ENCODE measurements around the gene SH3GL1.
A peak's percentile ranks its signal among the peaks of the same experiment; 100 is the strongest.

The SH3GL1 gene

GRCh38 chr19:4406626-4407025, 6.3 kb upstream of the SH3GL1 start:
- Histone ChIP-seq H3K36me3 (ENCODE audit: insufficient read depth, low read length) (peaks cover 16% of the 10 kb centered on the region), H3K4me2 (ENCODE audit: low read length) (no peak overlapping the region), H3K4me3 (ENCODE audit: low read length) (no peak overlapping the region), H3K9ac (ENCODE audit: low read depth, low read length) (no peak overlapping the region), H3K9me3 (replicated peaks; ENCODE audit: low read length) (no peaks in the 10 kb centered on the region), H3K27me3 (ENCODE audit: control insufficient read depth, insufficient read depth, low read length) (no peaks in the 10 kb centered on the region), H3K4me1 (ENCODE audit: control insufficient read depth, insufficient read depth, low read length) (peaks cover 17% of the 10 kb centered on the region)

GRCh38 chr19:4405977-4406376, 5.6 kb upstream of the SH3GL1 start:
- Histone ChIP-seq H3K4me3 (ENCODE audit: low read length) (no peak overlapping the region), H3K36me3 (ENCODE audit: insufficient read depth, low read length) (peaks cover 16% of the 10 kb centered on the region), H3K27me3 (ENCODE audit: control insufficient read depth, insufficient read depth, low read length) (no peaks in the 10 kb centered on the region), H3K9me3 (replicated peaks; ENCODE audit: low read length) (no peaks in the 10 kb centered on the region), H3K9ac (ENCODE audit: low read depth, low read length) (no peak overlapping the region), H3K4me1 (ENCODE audit: control insufficient read depth, insufficient read depth, low read length) (peaks cover 18% of the 10 kb centered on the region), H3K4me2 (ENCODE audit: low read length) (no peak overlapping the region)

GRCh38 chr19:4403005-4403761, 2.8 kb upstream of the SH3GL1 start:
- Histone ChIP-seq H3K9ac (ENCODE audit: low read depth, low read length) (peak overlapping the region; percentile 94), H3K4me2 (ENCODE audit: low read length) (peak overlapping the region; percentile 89), H3K36me3 (ENCODE audit: insufficient read depth, low read length) (peaks cover 4% of the 10 kb centered on the region)

GRCh38 chr19:4402171-4403004, 2.0 kb upstream of the SH3GL1 start, which contains the start of gene CHAF1A:
CHAF1A (plus strand) TSS chr19:4402640; CDS start chr19:4402763, 123 bp downstream.
- H3K4me1 ChIP-seq (ENCODE audit: control insufficient read depth, insufficient read depth, low read length), result peaks cover 25% of the 10 kb centered on the region

More at GRCh38 chr19:4403005-4403761, 2.8 kb upstream of the SH3GL1 start:
- Histone ChIP-seq H3K4me1 (ENCODE audit: control insufficient read depth, insufficient read depth, low read length) (peaks cover 22% of the 10 kb centered on the region), H3K4me3 (ENCODE audit: low read length) (peak overlapping the region; percentile 77), H3K27me3 (ENCODE audit: control insufficient read depth, insufficient read depth, low read length) (no peaks in the 10 kb centered on the region), H3K9me3 (replicated peaks; ENCODE audit: low read length) (no peaks in the 10 kb centered on the region)

GRCh38 chr19:4401769-4402170, 1.4 kb upstream of the SH3GL1 start:
- no peaks in the 10 kb centered on the region for H3K27me3 ChIP-seq (ENCODE audit: control insufficient read depth, insufficient read depth, low read length)
- H3K4me3 ChIP-seq (ENCODE audit: low read length), result peak overlapping the region; percentile 60
- peak overlapping the region; percentile 82 for H3K9ac ChIP-seq (ENCODE audit: low read depth, low read length)
- no peaks in the 10 kb centered on the region for H3K9me3 ChIP-seq (replicated peaks; ENCODE audit: low read length)
- H3K4me2 ChIP-seq (ENCODE audit: low read length), result peak overlapping the region; percentile 78
- peaks cover 31% of the 10 kb centered on the region for H3K4me1 ChIP-seq (ENCODE audit: control insufficient read depth, insufficient read depth, low read length)
- H3K36me3 ChIP-seq (ENCODE audit: insufficient read depth, low read length), result peaks cover 18% of the 10 kb centered on the region

More at GRCh38 chr19:4402171-4403004, 2.0 kb upstream of the SH3GL1 start, which contains the start of gene CHAF1A:
- peak within 1 kb of the TSS; percentile 94 for H3K9ac ChIP-seq (ENCODE audit: low read depth, low read length)
- peak within 1 kb of the TSS; percentile 89 for H3K4me2 ChIP-seq (ENCODE audit: low read length)
- no peaks in the 10 kb centered on the region for H3K27me3 ChIP-seq (ENCODE audit: control insufficient read depth, insufficient read depth, low read length)
- peak within 1 kb of the TSS; percentile 77 for H3K4me3 ChIP-seq (ENCODE audit: low read length)
- no peaks in the 10 kb centered on the region for H3K9me3 ChIP-seq (replicated peaks; ENCODE audit: low read length)
- H3K36me3 ChIP-seq (ENCODE audit: insufficient read depth, low read length), result peaks cover 11% of the 10 kb centered on the region

GRCh38 chr19:4399812-4400134, 574 bp downstream of the SH3GL1 start:
- Histone ChIP-seq H3K4me3 (ENCODE audit: low read length) (peak overlapping the region; percentile 76), H3K27me3 (ENCODE audit: control insufficient read depth, insufficient read depth, low read length) (no peaks in the 10 kb centered on the region), H3K4me2 (ENCODE audit: low read length) (peak overlapping the region; percentile 86), H3K36me3 (ENCODE audit: insufficient read depth, low read length) (peaks cover 29% of the 10 kb centered on the region), H3K9me3 (replicated peaks; ENCODE audit: low read length) (no peaks in the 10 kb centered on the region), H3K4me1 (ENCODE audit: control insufficient read depth, insufficient read depth, low read length) (peaks cover 41% of the 10 kb centered on the region), H3K9ac (ENCODE audit: low read depth, low read length) (peak overlapping the region; percentile 98)

GRCh38 chr19:4396949-4397783, 3.2 kb downstream of the SH3GL1 start:
- Histone ChIP-seq H3K4me3 (ENCODE audit: low read length) (peak overlapping the region; percentile 46), H3K9ac (ENCODE audit: low read depth, low read length) (peak overlapping the region; percentile 42)

GRCh38 chr19:4393947-4394590, 6.3 kb downstream of the SH3GL1 start:
- peaks cover 41% of the 10 kb centered on the region for H3K36me3 ChIP-seq (ENCODE audit: insufficient read depth, low read length)
- no peaks in the 10 kb centered on the region for H3K9me3 ChIP-seq (replicated peaks; ENCODE audit: low read length)
- peak overlapping the region; percentile 56 for H3K4me3 ChIP-seq (ENCODE audit: low read length)
- peak overlapping the region; percentile 72 for H3K4me2 ChIP-seq (ENCODE audit: low read length)
- H3K4me1 ChIP-seq (ENCODE audit: control insufficient read depth, insufficient read depth, low read length), result peaks cover 69% of the 10 kb centered on the region
- peak overlapping the region; percentile 60 for H3K9ac ChIP-seq (ENCODE audit: low read depth, low read length)
- H3K27me3 ChIP-seq (ENCODE audit: control insufficient read depth, insufficient read depth, low read length), result no peaks in the 10 kb centered on the region

More at GRCh38 chr19:4396949-4397783, 3.2 kb downstream of the SH3GL1 start:
- H3K4me2 ChIP-seq (ENCODE audit: low read length), result peak overlapping the region; percentile 67
- H3K4me1 ChIP-seq (ENCODE audit: control insufficient read depth, insufficient read depth, low read length), result peaks cover 44% of the 10 kb centered on the region
- H3K36me3 ChIP-seq (ENCODE audit: insufficient read depth, low read length), result peaks cover 35% of the 10 kb centered on the region
- no peaks in the 10 kb centered on the region for H3K27me3 ChIP-seq (ENCODE audit: control insufficient read depth, insufficient read depth, low read length)
- no peaks in the 10 kb centered on the region for H3K9me3 ChIP-seq (replicated peaks; ENCODE audit: low read length)

GRCh38 chr19:4391701-4392483, 8.5 kb downstream of the SH3GL1 start:
- Histone ChIP-seq H3K9ac (ENCODE audit: low read depth, low read length) (peak overlapping the region; percentile 60), H3K4me1 (ENCODE audit: control insufficient read depth, insufficient read depth, low read length) (peaks cover 69% of the 10 kb centered on the region), H3K9me3 (replicated peaks; ENCODE audit: low read length) (no peaks in the 10 kb centered on the region), H3K4me2 (ENCODE audit: low read length) (peak overlapping the region; percentile 73), H3K36me3 (ENCODE audit: insufficient read depth, low read length) (peaks cover 34% of the 10 kb centered on the region), H3K4me3 (ENCODE audit: low read length) (peak overlapping the region; percentile 53), H3K27me3 (ENCODE audit: control insufficient read depth, insufficient read depth, low read length) (no peaks in the 10 kb centered on the region)

- H3K9me3 ChIP-seq (replicated peaks; ENCODE audit: low read length), result no peaks in the 10 kb centered on the region
- H3K36me3 ChIP-seq (ENCODE audit: insufficient read depth, low read length), result peaks cover 32% of the 10 kb centered on the region
- H3K27me3 ChIP-seq (ENCODE audit: control insufficient read depth, insufficient read depth, low read length), result no peaks in the 10 kb centered on the region
- peak overlapping the region; percentile 60 for H3K9ac ChIP-seq (ENCODE audit: low read depth, low read length)
- peak overlapping the region; percentile 73 for H3K4me2 ChIP-seq (ENCODE audit: low read length)
- H3K4me1 ChIP-seq (ENCODE audit: control insufficient read depth, insufficient read depth, low read length), result peaks cover 68% of the 10 kb centered on the region
- H3K4me3 ChIP-seq (ENCODE audit: low read length), result peak overlapping the region; percentile 53
Measured at GRCh38 chr19:4391306-4391693, 9.0 kb downstream of the SH3GL1 start.
